Limb (tissue), 2 donors: ENCODE results near the gene TEDC2.

ENCODE experiments used
- DNase-seq, 2 donors: peaks; one replicate each; pipeline ENCODE4 v3.0.0-alpha.2; 2016; ENCODE audit errors: extremely low spot score in 2 of 2

Gene TEDC2

DNA sequence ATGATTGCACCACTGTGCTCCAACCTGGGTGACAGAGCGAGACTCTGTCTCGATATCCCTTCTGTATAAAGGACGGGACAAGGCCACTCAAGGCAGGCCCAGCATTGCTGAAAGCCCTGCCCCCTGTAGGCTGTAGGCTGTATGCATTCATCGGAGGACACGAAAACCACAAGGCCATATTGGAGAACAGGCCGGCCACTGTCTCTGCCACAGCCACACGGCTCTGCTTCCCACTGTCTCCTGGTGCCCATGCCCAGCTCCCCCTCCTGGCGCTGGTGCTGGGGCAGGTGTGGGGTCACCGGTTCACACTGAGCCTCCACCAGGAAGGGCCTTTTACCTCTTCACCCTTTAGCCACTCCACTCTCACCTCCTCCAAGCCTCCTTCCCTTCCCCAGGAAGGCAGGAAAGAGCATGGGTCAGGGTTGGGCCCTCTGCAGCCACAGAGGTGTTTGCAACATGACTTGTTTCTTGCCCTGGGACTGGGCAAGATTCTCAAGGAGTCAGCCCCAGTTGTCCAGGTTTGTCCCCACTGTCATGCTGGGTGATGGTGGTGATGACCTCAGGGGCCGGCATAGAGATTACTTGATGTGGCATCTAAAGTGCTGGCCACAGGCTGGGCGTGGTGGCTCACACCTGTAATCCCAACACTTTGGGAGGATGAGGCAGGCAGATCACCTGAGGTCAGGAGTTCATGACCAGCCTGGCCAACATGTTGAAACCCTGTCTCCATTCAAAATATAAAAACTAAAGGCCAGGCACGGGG, 5.9 kb downstream of the TEDC2 start:
- no peak for DNase-seq

DNA sequence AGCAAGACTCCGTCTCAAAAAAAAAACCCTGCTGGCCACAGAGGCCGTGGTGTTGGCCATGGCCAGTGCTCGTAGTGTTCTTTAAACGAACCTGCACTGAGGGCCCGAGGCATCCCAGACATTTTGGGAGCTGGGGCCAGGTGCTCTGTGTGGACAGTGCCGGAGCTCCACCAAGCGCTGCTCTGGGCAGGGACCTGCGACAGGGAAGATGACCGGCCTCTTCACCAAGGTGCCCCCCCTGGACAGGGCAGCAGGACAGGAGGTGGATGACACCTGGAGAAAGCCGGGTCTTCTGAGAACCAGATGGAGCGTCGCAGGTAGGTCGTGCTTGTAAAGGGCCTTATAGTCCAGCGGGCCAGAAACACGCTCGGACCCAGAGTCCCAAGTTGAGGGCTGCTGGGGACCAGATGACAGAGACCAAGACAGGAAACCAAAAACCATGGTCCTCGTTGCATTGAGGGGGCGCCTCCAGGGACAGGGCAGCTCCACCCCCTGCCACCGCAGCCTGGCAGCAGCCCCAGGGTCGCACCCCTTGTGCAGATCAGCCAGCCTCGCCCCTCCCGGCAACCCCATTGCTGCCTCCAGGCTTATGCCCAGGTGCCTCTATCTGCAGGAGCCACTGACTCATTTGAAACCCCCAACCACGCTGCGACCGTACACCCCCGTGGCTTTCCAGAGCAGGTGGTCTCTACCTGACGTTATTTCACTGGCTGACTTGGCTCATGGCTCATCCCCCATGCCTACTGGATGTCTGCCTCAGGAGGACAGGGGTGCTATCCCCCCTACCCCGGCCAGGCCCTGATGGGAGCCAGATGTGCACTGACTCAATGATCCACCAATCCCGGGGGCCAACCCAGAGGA, 7.0 kb downstream of the TEDC2 start:
- no peak for DNase-seq

DNA sequence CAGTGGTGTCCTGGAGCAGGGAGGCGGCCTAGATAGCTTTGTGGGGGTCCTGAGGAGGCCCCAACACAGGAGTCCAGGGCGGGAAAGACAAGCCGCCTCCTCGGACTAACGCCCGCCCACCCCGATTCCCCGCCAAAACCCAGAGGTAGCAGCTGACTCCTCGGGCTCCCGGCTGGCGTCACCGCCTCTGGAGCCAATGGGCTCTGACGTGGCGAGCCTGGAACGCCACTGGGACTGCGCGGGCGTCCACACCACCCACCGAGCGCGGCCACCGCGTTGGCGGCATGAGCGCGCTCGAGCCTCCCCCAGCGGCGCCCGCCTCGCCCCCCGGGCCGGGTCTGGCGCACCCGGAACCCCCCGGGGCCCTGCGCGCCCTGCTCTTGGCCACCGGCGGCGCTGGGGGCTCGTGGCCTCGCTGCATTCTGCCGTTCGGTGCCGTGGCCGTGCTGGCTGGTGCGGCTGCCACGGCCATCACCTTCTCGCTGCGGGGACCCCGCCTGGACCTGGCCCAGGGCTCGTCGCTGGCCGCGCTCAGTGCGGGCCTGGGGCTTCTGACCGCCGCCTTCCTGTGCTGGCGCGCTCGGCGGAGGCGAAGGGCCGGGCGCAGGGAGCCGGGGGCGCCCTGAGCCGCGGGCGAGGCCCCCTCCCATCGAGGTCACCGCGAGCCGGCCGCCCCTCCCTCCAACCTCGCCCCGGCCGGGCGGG, 7.8 kb downstream of the TEDC2 start:
- peak; percentile 72 to 88 for DNase-seq

DNA sequence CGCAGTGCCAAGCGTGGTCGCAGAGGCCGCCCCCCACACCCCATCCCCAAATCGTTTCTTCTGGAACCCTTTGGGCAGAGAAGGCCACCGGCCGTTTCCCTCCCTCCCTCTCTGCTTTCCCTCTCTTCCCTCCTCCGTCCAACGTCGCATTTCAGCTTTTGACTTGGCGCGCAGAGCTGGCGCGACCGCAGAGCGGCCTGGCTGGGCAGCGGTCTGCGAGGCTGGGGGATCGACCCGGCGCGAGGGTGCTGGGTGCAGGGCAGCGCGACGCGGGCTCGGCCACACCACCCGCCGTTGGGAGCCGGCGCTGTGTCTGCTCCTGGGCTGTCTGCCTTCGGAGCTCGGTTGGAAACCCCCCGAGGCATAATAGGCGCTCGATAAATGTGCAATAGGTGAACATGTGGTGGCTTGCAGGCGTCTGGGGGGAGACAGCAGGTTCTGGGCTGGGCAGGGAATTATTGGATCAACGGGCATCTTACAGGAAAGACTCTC, 8.4 kb downstream of the TEDC2 start:
- peak in 1 of 2 donors; percentile 63 for DNase-seq

DNA sequence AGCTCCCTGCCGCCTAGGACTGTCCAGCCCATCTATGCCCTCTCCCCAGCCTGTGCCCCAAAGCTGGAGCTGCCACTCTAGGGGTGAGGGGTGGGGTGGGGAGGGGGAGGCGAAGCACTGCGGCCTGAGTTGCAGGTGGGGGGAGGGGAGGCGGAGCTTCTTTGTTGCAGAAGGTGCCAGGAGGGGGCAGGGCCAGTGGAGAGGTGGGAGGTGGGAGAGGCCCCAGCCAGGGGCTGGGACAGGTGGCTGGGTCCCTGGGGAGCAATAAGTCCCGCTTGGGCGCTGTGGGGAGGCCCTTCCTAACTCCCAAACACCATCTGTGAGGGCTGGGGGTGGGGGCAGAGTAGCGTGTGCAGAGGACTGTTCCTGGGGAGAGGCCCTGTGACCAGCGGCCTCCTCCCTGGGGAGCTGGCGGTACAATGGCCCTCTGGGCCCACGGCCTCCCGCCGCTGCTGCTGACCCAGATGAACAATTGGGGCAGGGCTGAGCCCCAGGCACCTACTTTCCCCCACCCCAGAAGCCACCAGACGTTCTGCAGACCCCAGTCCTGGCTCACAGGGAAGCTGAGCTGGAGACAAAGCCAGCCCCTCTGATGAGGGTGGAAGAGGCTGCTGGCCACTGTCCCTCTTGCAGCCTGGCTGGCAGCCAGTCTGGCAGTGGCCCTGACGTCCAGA, 9.0 kb downstream of the TEDC2 start:
- DNase-seq: peak in 1 of 2 donors; percentile 67

DNA sequence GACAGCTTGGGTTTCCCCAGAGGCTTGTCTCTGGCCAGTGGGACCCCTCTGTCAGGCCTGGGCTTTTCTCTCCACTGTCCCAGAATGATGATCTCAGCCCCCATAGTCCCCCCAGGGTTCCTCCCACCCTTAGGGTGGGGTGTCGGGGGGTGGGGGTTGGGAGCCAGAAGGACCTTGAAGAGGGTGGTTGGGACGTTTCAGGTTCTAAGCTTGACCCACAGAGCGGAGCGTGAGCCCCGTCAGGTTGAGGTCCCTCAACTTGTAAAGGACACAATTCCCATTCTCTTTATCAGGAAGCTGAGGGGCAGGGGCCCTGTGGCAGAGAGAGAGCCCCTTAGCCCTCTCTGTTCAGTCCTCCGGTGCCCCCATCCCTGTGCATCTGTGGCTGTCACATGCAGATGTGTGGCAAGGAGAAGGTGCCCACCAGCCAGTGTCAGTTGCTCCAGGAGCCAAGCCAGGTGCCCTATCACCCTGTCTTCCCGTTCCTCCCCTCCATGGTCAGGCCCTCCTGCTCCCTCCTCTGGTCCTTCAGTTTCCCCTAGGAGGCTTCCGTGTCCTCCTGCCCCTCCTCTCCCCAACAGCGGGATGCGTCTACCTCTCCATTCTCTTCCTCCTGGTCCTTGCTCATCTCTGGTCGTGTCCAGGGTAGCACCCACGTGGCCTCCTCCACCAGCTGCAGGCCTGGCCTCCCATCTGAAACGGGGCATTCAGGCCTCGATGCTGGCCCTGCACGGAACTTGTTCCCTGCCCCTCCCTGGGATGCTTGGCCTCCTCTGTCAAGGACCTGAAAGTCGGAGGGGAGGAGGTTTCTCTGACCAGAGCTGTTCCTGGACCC, 9.7 kb downstream of the TEDC2 start:
- no peak for DNase-seq

DNA sequence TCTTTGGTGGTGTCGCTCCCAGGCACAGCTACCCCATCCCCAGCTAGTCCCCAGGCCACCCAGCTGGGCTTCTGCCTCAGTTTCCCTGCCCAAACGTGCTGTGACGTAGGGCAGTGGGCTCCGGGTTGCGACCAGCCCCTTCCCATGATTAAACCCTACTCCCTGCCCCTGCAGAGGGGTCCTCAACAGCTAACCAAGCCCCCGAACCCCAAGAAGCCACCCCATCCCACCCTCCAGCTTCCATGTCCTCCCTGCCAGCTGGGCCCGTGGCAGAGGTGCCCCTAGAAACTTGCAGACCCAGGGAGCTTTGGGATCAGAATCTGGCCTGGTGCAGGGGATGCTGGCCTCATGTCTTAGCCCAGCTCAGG, 10.3 kb downstream of the TEDC2 start:
- DNase-seq: no peak

DNA sequence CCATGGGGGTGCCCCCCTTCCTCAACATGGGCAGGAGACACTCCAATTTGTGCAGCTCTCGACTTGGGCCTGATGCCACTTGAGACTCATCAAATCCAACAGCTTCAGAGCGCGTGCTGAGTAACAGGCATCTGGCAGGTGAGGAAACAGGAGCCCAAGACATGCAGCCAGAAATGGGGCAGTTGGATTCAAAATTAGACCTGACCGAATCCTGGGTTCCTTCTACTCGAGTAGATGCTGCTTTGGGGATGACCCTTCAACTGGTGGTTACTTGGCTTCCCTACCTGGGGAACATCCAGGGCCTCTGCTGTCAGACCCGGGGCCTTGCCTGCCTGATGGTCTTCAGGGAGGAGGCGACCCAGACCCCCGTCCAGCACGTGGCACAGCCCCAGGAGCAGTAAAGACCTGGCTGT, 10.7 kb downstream of the TEDC2 start:
- DNase-seq: no peak

DNA sequence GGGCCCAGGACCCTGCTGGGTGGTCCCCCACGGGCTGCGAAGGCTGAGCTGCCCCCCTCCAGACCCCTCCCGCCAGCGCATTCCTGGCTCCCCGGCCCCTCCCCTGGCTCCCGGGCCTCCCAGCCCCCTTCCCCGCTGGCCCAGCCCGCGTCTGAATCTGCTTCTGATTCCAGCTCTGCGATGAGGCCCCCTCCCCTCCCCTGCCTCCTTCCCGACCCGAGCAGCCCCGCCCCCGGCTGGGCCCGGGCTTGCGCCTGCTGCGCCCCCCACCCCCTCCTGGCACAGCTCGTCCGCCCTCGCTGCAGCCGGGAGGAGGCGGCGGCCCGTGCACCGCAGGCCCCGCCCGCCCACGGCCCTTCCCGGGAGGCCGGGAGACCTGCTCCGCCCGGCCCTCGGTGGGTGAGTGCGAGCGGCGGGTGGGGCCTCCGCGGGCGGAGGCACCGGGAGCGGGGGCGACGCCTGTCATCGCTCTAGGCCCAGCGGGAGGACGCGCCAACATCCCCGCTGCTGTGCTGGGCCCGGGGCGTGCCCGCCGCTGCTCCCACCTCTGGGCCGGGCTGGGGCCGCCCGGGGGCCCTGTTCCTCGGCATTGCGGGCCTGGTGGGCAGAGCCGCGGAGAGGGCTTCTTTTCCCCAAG, 11.2 kb downstream of the TEDC2 start, which contains the start of gene NTN3:
NTN3 (plus strand) TSS at position 282 of the 637 bp plus-strand sequence. CDS start 405 bp downstream, outside the sequence.
- peak; percentile 86 to 89 for DNase-seq

DNA sequence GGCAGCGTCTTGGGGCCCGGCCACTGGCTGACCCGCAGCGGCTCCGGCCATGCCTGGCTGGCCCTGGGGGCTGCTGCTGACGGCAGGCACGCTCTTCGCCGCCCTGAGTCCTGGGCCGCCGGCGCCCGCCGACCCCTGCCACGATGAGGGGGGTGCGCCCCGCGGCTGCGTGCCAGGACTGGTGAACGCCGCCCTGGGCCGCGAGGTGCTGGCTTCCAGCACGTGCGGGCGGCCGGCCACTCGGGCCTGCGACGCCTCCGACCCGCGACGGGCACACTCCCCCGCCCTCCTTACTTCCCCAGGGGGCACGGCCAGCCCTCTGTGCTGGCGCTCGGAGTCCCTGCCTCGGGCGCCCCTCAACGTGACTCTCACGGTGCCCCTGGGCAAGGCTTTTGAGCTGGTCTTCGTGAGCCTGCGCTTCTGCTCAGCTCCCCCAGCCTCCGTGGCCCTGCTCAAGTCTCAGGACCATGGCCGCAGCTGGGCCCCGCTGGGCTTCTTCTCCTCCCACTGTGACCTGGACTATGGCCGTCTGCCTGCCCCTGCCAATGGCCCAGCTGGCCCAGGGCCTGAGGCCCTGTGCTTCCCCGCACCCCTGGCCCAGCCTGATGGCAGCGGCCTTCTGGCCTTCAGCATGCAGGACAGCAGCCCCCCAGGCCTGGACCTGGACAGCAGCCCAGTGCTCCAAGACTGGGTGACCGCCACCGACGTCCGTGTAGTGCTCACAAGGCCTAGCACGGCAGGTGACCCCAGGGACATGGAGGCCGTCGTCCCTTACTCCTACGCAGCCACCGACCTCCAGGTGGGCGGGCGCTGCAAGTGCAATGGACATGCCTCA, 12.0 kb downstream of the TEDC2 start:
- no peak for DNase-seq

DNA sequence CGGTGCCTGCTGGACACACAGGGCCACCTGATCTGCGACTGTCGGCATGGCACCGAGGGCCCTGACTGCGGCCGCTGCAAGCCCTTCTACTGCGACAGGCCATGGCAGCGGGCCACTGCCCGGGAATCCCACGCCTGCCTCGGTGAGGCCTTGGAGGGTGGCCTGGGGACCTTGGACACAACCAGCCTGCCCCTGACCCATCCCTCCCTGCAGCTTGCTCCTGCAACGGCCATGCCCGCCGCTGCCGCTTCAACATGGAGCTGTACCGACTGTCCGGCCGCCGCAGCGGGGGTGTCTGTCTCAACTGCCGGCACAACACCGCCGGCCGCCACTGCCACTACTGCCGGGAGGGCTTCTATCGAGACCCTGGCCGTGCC, 12.6 kb downstream of the TEDC2 start:
- no peak for DNase-seq

DNA sequence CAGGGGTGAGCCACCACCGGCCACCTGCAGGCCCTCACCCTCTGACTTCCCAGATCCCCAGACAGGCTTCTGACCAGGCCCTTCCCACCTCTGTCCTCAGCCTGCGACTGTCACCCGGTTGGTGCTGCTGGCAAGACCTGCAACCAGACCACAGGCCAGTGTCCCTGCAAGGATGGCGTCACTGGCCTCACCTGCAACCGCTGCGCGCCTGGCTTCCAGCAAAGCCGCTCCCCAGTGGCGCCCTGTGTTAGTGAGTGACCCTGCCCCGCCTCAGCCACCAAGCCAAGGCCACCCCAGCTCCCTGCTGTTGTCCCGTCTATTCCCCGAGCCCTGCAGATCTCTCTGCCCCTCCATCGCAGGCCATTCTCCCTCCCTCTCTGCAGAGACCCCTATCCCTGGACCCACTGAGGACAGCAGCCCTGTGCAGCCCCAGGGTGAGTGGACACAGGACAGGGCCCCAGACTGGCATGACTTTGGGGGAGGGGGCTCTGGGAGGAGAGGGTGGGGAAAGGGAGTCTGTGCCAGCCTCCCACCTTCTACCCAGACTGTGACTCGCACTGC, 13.1 kb downstream of the TEDC2 start:
- DNase-seq: no peak

DNA sequence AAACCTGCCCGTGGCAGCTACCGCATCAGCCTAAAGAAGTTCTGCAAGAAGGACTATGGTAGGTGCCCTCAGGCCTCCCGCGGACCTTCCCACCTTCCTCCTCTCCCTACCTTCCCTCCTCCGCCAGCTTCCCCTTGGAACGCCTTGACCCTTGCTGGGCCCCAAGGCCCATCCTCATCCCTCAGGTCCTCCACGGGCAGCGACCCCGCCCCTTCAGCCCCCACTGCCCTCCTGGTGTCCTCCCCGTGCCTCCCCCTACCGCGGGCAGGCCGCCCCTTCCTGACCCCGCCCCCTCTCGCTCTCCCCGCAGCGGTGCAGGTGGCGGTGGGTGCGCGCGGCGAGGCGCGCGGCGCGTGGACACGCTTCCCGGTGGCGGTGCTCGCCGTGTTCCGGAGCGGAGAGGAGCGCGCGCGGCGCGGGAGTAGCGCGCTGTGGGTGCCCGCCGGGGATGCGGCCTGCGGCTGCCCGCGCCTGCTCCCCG, 13.6 kb downstream of the TEDC2 start:
- DNase-seq: peak in 1 of 2 donors; percentile 61

DNA sequence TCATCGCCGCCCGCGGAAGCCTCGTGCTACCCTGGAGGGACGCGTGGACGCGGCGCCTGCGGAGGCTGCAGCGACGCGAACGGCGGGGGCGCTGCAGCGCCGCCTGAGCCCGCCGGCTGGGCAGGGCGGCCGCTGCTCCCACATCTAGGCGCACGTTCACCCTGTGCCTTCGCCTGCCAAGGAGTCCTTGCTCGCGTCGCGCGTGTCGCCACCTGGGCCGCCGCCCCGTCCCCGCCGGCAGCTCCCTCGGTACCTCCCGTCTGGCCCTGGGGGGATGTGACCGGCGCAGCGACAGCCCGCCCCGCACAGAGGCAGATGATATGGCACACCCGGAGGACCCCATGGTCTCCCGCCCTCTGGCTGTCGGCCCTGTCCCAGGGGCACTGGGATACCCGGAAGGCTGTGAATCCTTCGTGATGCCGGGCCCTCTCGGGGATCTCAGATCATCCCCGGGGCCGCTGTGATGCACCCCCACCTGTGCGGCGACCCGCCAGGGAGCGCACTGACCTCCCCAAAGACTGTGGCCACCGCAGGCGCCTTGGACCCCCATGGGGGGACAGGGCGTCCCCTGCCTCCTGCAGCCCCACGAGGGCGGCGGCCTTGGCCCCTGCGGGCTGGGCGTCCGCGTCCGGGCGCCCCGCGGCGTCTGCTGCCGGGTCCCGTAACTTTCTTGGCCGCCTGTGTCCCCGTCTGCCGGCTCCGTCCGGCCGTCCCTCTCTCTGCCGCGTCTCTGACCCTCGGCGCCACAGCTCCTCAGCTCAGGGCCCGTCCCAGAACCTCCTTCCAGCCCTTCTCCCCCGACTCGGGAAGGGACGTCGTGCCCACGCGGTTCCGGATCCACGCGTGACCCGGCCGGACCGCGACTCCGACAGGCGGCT, 14.3 kb downstream of the TEDC2 start:
- DNase-seq: peak in 1 of 2 donors; percentile 67

DNA sequence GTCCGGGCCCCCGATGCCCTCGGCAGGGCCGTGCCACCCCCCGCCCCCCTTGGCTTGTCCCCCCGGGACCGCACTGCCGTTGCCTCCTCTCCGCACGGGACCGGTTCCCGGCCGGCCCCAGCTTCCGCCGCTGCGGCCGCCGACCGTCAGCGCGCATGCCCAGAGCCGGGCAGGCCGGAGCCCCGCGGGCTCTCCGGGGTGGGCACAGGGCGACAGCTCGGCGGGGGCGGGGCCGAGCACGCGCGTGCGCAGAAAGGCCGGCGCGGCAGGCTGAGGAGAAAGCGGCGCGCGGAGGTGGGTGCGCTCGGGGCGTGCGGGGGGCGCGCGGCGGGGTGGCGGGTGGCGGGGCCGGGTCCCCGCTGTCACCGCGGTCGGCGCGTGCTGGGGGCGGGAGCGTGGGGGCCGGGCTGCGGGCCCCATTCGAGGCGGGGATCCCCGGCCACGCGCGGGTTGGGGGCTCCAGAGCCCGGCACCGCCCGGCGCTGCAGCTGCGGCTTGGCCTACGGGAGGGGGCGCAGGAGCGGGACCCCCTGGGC, 15.0 kb downstream of the TEDC2 start, which contains the start of gene TBC1D24:
TBC1D24 (plus strand) TSS at position 251 of the 536 bp plus-strand sequence. CDS start 21,022 bp downstream, outside the sequence.
- DNase-seq: peak; percentile 83 to 94

DNA sequence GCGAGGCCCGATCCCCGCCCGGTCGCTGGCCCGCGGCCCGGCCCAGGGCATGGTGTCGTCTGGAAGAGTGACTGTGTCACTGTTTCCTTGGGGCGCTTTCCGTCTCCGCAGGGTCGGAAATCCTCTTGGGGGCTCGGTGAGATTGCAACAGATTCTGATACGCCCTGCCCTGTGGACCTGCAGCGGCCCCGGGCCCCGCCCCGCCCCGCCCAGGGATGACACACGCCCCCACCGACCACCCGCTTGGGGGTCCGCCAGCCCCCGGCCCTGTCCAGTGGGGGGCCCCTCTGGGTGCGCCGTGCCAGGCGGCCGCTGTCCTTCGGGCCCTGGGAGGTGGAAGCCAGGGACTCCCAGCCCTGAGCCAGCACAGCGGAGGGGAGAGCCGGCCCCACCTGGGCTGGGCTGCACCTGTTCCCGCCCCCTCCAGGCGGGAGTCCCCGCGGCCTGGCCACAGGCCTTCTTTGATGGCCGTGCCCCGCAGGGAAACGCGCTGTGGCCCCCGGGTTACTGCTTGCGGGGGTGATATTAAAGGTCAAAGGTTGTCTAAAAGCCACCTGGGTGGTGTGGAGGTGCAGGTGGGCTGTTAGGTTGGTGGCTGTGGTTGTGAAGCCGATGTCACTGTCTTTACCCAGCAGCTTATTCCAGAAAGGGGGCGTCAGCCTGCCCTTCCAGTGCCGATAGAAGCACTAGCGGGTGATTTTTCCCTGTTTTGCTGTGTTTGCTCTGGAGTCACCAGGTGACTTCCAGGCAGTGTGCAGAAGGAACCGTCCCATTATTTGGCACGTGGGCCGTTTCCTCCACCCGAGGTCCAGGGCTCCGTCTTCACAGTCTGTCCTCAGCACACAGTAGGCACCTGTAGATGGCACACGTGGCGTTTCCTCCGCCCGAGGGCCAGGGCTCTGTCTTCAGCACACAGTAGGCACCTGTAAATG, 15.8 kb downstream of the TEDC2 start:
- DNase-seq: peak in 1 of 2 donors; percentile 65
